ENCODE measurements around the gene MYH14.
A peak's percentile ranks its signal among the peaks of the same experiment; 100 is the strongest.

Gene MYH14

GRCh38 chr19:50357178-50358100 is 154.0 kb downstream of the MYH14 start:
- in situ Hi-C loops (cut with HindIII; ENCODE audit: low sequenced_read_pairs): no loop called here
- peak; percentile 29 for DNase-seq (ENCODE audit: low read depth)
- peak overlapping the region; percentile 24 for H3K4me3 ChIP-seq (ENCODE audit: low read depth, low read length)
- TF ChIP-seq CTCF (IDR thresholded peaks at IDR 0.05; ENCODE audit: low read depth, low read length, missing control alignments): peak; percentile 84

GRCh38 chr19:50358483-50359327 is 155.3 kb downstream of the MYH14 start:
- peak overlapping the region; percentile 27 for H3K4me3 ChIP-seq (ENCODE audit: low read depth, low read length)
- DNase-seq (ENCODE audit: low read depth): no peak
- in situ Hi-C loops (cut with HindIII; ENCODE audit: low sequenced_read_pairs): no loop called here
- no peak for TF ChIP-seq CTCF (IDR thresholded peaks at IDR 0.05; ENCODE audit: low read depth, low read length, missing control alignments)

GRCh38 chr19:50359328-50359818 is 156.0 kb downstream of the MYH14 start:
- TF ChIP-seq CTCF (IDR thresholded peaks at IDR 0.05; ENCODE audit: low read depth, low read length, missing control alignments): no peak
- in situ Hi-C loops (cut with HindIII; ENCODE audit: low sequenced_read_pairs): no loop called here
- no peak overlapping the region for H3K4me3 ChIP-seq (ENCODE audit: low read depth, low read length)
- DNase-seq (ENCODE audit: low read depth): no peak

Measured in astrocyte of the cerebellum (primary cell).